Endothelial cell of umbilical vein (primary cell): ENCODE data around the gene HSPA1A. TPM values are rescaled to one million over a fixed set of nuclear protein-coding genes. Genes with fewer than 3 reads are reported as not detected.

Experiments used
- BruUV-seq: library from RNA; stranded (reverse); fragments of 400-500 nt; replicated peaks from 2 replicates; lab custom pipeline; 2021; lab: Mats Ljungman, UMichigan
- CTCF ChIA-PET: fragments of 300-600, 350-600 bp; sonication (Branson Sonifier 250); formaldehyde crosslinking; loops from one replicate; lab custom pipeline; 2021; ENCODE audit warnings: antibody characterized with exemption, inconsistent platforms; lab: Charles Lee
- POLR2A ChIA-PET: fragments of 300-600, 350-600 bp; sonication (Branson Sonifier 250); formaldehyde crosslinking; loops from one replicate; lab custom pipeline; 2021; ENCODE audit warnings: antibody characterized with exemption, inconsistent platforms; lab: Charles Lee
- DNase-seq: peaks from one replicate; pipeline ENCODE4 v3.0.0-alpha.2; 2011; ENCODE audit warnings: low read depth, low spot score
- FAIRE-seq: peaks from 2 replicates; lab custom pipeline; 2011; peaks lifted over from hg19 to GRCh38; lab: Jason Lieb, UNC
- H2AFZ ChIP-seq: 2 replicates; pipeline ENCODE4 v1.6.0; 2012; ENCODE audit warnings: low read depth, low read length, control low read depth, inconsistent platforms
- H3K27ac ChIP-seq: 2 replicates; pipeline ENCODE4 v1.5.1; 2011; ENCODE audit warnings: low read depth, mild to moderate bottlenecking, control low read depth, low read length, moderate library complexity; ENCODE audit not compliant: insufficient read depth
- H3K27me3 ChIP-seq, 2 experiments: 2 replicates each; pipeline versions ENCODE4 v1.6.0 to v1.6.1; 2011; ENCODE audit warnings: low read length in 2 of 2, mixed read lengths in 1 of 2; ENCODE audit not compliant: control insufficient read depth in 2 of 2, insufficient read depth in 2 of 2
- H3K36me3 ChIP-seq, 2 experiments: 2 replicates in 1 of 2; 3 replicates in 1 of 2; pipeline ENCODE4 v1.5.1; 2011; ENCODE audit warnings: low read length in 2 of 2, mild to moderate bottlenecking in 1 of 2, moderate library complexity in 1 of 2; ENCODE audit not compliant: control insufficient read depth in 2 of 2, insufficient read depth in 2 of 2; ENCODE audit errors: extremely low read depth in 1 of 2
- H3K4me1 ChIP-seq: 3 replicates; pipeline ENCODE4 v1.5.1; 2011; ENCODE audit warnings: mild to moderate bottlenecking, low read length; ENCODE audit not compliant: control insufficient read depth, insufficient read depth; ENCODE audit errors: extremely low read depth
- H3K4me2 ChIP-seq: 2 replicates; pipeline ENCODE4 v1.6.1; 2011; ENCODE audit warnings: low read length, control low read depth, mixed read lengths; ENCODE audit not compliant: insufficient read depth
- H3K4me3 ChIP-seq, 3 experiments: fragments of 200-600 bp in 1 of 3; sonication (generic), shearing (Covaris generic) in 1 of 3; replicated peaks in 1 of 3; 2 replicates each; pipeline ENCODE4 v1.5.1; 2011 to 2016; ENCODE audit warnings: control low read depth in 3 of 3, low read length in 3 of 3, mild to moderate bottlenecking in 2 of 3, inconsistent platforms in 1 of 3, low read depth in 1 of 3, moderate library complexity in 1 of 3; ENCODE audit not compliant: insufficient read depth in 1 of 3
- H3K79me2 ChIP-seq: 2 replicates; pipeline ENCODE4 v1.6.0; 2012; ENCODE audit warnings: low read length, inconsistent platforms; ENCODE audit not compliant: control insufficient read depth, insufficient read depth
- H3K9ac ChIP-seq: replicated peaks from 2 replicates; pipeline ENCODE3; 2011; ENCODE audit warnings: low read length, control low read depth; ENCODE audit not compliant: insufficient read depth; ENCODE audit errors: extremely low read depth
- H3K9me1 ChIP-seq: replicated peaks from 3 replicates; pipeline ENCODE4 v1.6.0; 2011; ENCODE audit warnings: mild to moderate bottlenecking, low read length; ENCODE audit not compliant: control insufficient read depth, insufficient read depth; ENCODE audit errors: extremely low read depth
- H3K9me3 ChIP-seq: replicated peaks from 2 replicates; pipeline ENCODE4 v1.5.1; 2012; ENCODE audit warnings: low read length, inconsistent platforms; ENCODE audit not compliant: control insufficient read depth, insufficient read depth
- H4K20me1 ChIP-seq: replicated peaks from 2 replicates; pipeline ENCODE3; 2011; ENCODE audit warnings: mild to moderate bottlenecking, low read length; ENCODE audit not compliant: control insufficient read depth, insufficient read depth; ENCODE audit errors: extremely low read depth
- EZH2 ChIP-seq: IDR thresholded peaks from 2 replicates; pipeline ENCODE4 v1.6.1; 2012; ENCODE audit warnings: borderline replicate concordance, low read depth, mild to moderate bottlenecking, moderate library complexity, low read length, inconsistent platforms; ENCODE audit not compliant: severe bottlenecking
- FOS ChIP-seq: IDR thresholded peaks from 2 replicates; pipeline ENCODE4 v1.6.1; 2011; ENCODE audit warnings: mild to moderate bottlenecking, low read length, moderate library complexity, borderline replicate concordance; ENCODE audit not compliant: insufficient read depth
- GATA2 ChIP-seq: IDR thresholded peaks from 2 replicates; pipeline ENCODE4 v1.7.0; 2011; ENCODE audit warnings: low read depth, mild to moderate bottlenecking, moderate library complexity, mixed read lengths, low read length; ENCODE audit not compliant: insufficient read length, insufficient read depth
- JUN ChIP-seq: IDR thresholded peaks from 2 replicates; pipeline ENCODE4 v1.6.1; 2011; ENCODE audit warnings: borderline replicate concordance, low read depth; ENCODE audit not compliant: insufficient read length, insufficient read depth
- MYC ChIP-seq: IDR thresholded peaks from one replicate; pipeline ENCODE4 v1.6.1; 2011; ENCODE audit warnings: mild to moderate bottlenecking, low read depth, low read length
- POLR2A ChIP-seq: IDR thresholded peaks from 2 replicates; pipeline ENCODE4 v1.6.1; 2012; ENCODE audit warnings: low read depth, mild to moderate bottlenecking, control low read depth, low read length
- POLR2AphosphoS5 ChIP-seq: IDR thresholded peaks from 2 replicates; pipeline ENCODE4 v1.6.1; 2012; ENCODE audit warnings: low read depth, mild to moderate bottlenecking, control low read depth, low read length, moderate library complexity; ENCODE audit not compliant: insufficient read depth
- dilution Hi-C: fragments of 300-500 bp; cut with MboI; formaldehyde crosslinking; loops from one replicate; pipeline ENCODE4 v1.15.0; 2019; ENCODE audit warnings: low sequenced_read_pairs; ENCODE audit not compliant: extremely low pct_ligation_motif_present
- intact Hi-C: fragments of 100-400 bp; cut with micrococcal nuclease; formaldehyde crosslinking; loops from one replicate; pipeline ENCODE4 v1.10.0; 2022
- polyA plus RNA-seq, 4 experiments: library from polyadenylated mRNA; depleted of rRNA in 3 of 4; stranded (reverse) in 3 of 4; unstranded in 1 of 4; fragments of >200 nt; gene quantifications; 2 replicates each; pipeline versions ENCODE4 v1.2.1 to v1.2.3, GENCODE V29; 2011 to 2012; ENCODE audit warnings: missing spikeins in 1 of 4
- total RNA-seq: library from RNA; stranded (reverse); gene quantifications from 2 replicates; pipeline ENCODE4 v1.2.3, GENCODE V29; 2021
- TF ChIP-seq, protein P1 (sequence below): IDR thresholded peaks from 2 replicates; pipeline ENCODE4 v1.6.1; 2011; ENCODE audit not compliant: insufficient read depth, insufficient read length

Gene HSPA1A
- total and polyA plus RNA-seq, 2 donors (not counting 3 experiments of a cell fraction or from before 2014, with no cell fraction given), result 56.0 to 58.3 TPM

DNA sequence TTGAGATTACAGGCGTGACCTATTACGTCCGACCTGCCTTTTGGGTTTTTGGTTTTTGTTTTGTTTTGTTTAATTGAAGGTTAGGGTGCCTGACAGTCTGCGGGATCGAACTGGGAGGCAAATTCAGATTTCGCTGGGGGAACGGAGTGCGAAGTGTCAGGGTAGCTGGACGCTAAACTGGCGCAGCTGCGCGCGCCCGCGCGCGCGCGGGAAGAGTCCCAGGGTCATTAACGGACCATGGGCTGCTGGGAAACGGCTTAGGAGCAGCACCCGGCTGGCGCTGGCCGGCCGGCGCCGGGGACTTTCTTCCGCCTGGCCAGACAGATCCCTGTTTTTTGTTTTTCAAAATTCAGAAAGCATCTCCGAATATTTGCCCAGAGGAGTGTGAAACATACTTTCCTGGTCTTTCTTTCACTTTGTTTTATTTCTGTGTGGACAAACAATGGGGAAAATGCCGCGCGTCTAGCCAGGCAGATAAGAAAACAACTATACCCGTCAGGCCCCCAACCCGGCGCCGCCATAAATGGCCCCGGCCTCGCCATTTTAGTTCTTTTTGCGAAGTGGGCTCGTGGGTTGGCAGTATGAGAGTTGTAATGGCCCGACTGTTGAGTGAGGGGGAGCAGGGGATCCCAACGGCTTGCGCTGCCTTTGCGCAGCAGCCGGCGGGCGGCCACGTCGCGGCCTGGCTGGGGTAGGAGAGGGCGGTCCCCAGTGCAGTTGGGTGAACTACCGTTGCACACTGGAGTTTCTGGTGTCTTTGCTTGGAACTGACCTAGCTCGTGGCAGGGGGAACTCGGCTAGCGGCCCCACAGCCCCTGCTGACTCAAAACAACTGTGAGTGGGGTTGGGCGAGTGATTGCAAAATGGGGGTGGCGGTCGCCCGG, 19.3 kb downstream of the HSPA1A start:
- peak overlapping the region; percentile 38 to 98 (median 81) for H3K4me3 ChIP-seq
- H3K4me2 ChIP-seq, result peak overlapping the region; percentile 86
- no peaks in the 10 kb centered on the region for H3K9me1 ChIP-seq
- peak; percentile 83 for DNase-seq
- H2AFZ ChIP-seq, result peak overlapping the region; percentile 87
- H3K79me2 ChIP-seq, result peaks cover 63% of the 10 kb centered on the region
- no peaks in the 10 kb centered on the region for H3K9me3 ChIP-seq
- H3K9ac ChIP-seq, result peak overlapping the region; percentile 99
- peaks cover 32% of the 10 kb centered on the region for H3K4me1 ChIP-seq
- dilution Hi-C loops, result no loop called here
- CTCF ChIA-PET, result interaction anchor here (0.7 to 1.3 kb wide), 3 partner anchors 29 to 62 kb away, joined by 3 read pairs; no protein-coding TSS in a partner anchor
- BruUV-seq, result no TSS peak
- peak; percentile 72 for FAIRE-seq
- TF ChIP-seq POLR2AphosphoS5 (peak; percentile 99), FOS (no peak), JUN (no peak), EZH2 (no peak), MYC (no peak), POLR2A (peak; percentile 100), GATA2 (no peak)
- TF ChIP-seq, protein P1, sequence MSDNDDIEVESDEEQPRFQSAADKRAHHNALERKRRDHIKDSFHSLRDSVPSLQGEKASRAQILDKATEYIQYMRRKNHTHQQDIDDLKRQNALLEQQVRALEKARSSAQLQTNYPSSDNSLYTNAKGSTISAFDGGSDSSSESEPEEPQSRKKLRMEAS, result peak; percentile 60
- peaks cover 8% of the 10 kb centered on the region for H4K20me1 ChIP-seq
- intact Hi-C loops, result loop anchor here (1.0 to 10.0 kb wide), 10 partner anchors 29 to 342 kb away; partner anchors contain the start of genes ATP6V1G2, BAG6, CSNK2B and EHMT2
- H3K36me3 ChIP-seq, result peaks cover 15 to 18% of the 10 kb centered on the region in 2 experiments
- POLR2A ChIA-PET, result interaction anchor here (0.5 to 1.0 kb wide), 2 partner anchors 28 kb away, joined by 3 to 4 read pairs; partner anchors contain the start of gene NEU1
- no peaks in the 10 kb centered on the region for H3K27me3 ChIP-seq
- H3K27ac ChIP-seq, result peak overlapping the region; percentile 97
